Astrocyte of the spinal cord (primary cell): Measurements from ENCODE around the gene INTS7.
A peak's percentile ranks its signal among the peaks of the same experiment; 100 is the strongest.
"Not testable (repeated sequence)": the region's sequence is repeated elsewhere in the genome, so short reads cannot be mapped to it uniquely, and the experiment has no call there.

Source experiments
- DNase-seq: peaks from one replicate; pipeline ENCODE4 v3.0.0; 2011; ENCODE audit warnings: low read depth, low spot score
- H3K4me3 ChIP-seq: 2 replicates; pipeline ENCODE4 v1.5.1; 2011; ENCODE audit warnings: low read depth, mild to moderate bottlenecking, low read length, moderate library complexity
- in situ Hi-C: cut with HindIII; loops from 2 replicates; pipeline ENCODE4 v1.10.0; 2017; ENCODE audit warnings: low sequenced_read_pairs
- TF ChIP-seq, protein P1 (sequence below): IDR thresholded peaks from 2 replicates; pipeline ENCODE4 v1.5.1; 2012; ENCODE audit warnings: low read depth, mild to moderate bottlenecking, low read length, inconsistent platforms

Gene INTS7

DNA sequence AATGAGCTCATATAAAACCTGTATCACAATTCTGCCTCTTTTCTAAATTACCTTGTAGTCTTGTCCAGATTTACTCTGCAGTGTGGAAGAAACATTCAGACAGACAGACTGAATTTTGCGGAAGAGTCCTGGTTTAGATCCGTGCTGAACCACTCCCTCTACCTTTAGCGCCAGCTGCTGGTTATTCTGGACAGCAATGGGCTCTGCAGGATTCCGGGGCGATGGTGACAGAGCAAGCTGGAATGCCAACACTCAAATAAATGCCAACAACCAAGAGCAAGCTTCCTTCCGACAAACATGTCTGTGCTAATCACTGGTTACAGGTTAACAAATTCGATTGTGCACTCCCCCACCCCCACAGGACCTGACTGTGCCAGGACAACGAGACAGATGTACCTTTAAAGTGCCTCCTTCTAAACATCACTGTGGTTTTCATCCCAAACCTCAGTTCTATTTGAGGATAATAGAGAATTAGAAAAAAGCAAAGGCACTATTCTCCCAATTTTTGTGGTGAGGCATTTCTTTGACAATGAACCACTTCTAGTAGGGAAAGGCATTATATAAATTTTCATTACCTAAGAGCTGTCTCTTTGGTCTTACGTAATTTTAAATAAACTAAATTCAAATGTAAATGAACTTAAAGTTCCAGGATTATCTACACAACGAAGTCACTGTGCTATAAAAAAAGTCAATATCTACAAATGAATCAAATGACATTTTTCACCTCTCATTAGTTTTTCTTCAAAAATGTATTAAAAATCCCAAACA, 90.4 kb downstream of the INTS7 start:
- H3K4me3 ChIP-seq, result no peak overlapping the region
- TF ChIP-seq, protein P1, sequence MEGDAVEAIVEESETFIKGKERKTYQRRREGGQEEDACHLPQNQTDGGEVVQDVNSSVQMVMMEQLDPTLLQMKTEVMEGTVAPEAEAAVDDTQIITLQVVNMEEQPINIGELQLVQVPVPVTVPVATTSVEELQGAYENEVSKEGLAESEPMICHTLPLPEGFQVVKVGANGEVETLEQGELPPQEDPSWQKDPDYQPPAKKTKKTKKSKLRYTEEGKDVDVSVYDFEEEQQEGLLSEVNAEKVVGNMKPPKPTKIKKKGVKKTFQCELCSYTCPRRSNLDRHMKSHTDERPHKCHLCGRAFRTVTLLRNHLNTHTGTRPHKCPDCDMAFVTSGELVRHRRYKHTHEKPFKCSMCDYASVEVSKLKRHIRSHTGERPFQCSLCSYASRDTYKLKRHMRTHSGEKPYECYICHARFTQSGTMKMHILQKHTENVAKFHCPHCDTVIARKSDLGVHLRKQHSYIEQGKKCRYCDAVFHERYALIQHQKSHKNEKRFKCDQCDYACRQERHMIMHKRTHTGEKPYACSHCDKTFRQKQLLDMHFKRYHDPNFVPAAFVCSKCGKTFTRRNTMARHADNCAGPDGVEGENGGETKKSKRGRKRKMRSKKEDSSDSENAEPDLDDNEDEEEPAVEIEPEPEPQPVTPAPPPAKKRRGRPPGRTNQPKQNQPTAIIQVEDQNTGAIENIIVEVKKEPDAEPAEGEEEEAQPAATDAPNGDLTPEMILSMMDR, result peak; percentile 76
- peak; percentile 48 for DNase-seq
- in situ Hi-C loops, result no loop called here

DNA sequence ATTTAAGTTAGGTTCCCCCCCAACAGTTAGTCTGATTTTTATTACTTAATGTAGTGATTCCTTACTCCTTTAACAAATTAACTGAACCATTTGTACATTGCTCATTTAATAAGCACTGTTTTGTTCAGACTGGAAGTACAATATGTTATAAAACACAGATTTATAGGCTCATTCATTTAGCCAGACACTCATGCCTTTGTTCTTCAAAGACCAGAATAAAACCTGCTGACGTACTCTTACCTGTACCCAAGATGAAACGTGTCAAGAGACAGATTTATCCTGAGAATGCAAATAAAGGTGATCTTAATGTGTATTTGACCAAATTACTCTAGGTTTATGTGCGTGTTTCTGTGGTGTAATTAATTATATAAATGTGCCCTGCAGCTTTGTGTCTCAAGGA, 92.8 kb downstream of the INTS7 start:
- in situ Hi-C loops, result no loop called here
- H3K4me3 ChIP-seq, result no peak overlapping the region
- DNase-seq, result no peak
- TF ChIP-seq, protein P1, result no peak

DNA sequence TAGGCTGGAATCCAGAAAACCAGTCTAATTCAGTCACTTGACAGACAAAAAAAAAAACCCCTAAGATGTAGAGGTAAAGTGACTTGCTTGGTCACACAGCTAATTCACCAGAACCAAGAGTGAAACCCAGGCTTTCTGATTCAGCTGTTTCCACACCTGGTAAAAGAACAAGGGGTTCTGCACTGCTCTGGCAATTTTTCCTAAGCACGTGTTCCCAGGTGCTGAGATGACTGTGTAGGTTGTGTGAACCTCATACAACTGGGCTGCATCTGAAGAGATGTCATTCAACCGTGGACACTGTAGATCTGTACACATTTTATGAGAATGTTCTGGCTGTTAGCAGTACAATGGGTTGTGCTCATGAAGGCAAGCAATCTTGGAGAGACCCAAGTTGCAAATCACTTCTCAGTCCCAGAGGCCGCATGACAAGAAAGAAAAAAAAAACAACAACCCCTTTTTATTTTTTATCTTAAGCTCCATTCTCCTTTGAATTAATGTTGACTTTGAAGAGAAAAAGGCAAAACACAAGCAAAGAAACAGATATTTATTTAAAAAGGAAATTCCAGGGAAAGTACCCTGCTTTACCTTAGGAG, 95.4 kb downstream of the INTS7 start:
- H3K4me3 ChIP-seq, result no peak overlapping the region
- TF ChIP-seq, protein P1, result no peak
- in situ Hi-C loops, result no loop called here
- DNase-seq, result no peak

DNA sequence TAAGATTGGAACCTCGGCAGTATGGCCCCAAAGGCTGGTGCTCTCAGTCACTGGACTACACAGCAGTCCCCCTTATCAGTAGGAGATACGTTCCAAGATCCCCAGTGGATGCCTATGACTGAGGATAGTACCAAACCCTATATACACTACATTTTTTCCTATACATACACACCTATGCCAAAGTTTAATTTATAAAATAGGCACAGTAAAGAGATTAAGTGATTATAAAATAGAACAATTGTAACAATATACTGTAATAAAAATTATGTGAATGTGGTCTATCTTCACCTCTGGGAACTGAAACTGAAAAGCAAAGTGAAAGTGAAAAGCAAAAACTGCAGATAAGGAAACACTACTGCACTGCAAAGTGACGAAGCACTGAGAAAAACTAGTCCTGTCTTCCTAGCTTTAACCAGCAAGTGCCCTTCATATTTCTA, 96.8 kb downstream of the INTS7 start:
- no peak for DNase-seq
- TF ChIP-seq, protein P1, result no peak
- in situ Hi-C loops, result no loop called here
- no peak overlapping the region for H3K4me3 ChIP-seq

DNA sequence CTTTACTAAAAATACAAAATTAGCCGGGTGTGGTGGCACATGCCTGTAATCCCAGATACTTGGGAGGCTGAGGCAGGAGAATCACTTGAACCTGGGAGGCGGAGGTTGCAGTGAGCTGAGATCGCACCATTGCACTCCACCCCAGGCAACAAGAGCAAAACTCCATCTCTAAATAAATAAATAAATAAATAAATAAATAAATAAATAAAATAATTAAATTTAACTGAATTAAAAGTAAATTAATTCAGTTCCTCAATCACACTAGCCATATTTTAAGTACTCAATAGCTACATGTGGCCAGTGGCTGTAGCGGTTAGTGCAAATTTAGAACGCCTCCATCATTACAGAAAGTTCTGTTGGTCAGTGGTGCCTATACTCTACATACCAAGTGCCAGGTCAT, 97.9 kb downstream of the INTS7 start:
- DNase-seq, in situ Hi-C loops, H3K4me3 ChIP-seq: not testable (repeated sequence)

DNA sequence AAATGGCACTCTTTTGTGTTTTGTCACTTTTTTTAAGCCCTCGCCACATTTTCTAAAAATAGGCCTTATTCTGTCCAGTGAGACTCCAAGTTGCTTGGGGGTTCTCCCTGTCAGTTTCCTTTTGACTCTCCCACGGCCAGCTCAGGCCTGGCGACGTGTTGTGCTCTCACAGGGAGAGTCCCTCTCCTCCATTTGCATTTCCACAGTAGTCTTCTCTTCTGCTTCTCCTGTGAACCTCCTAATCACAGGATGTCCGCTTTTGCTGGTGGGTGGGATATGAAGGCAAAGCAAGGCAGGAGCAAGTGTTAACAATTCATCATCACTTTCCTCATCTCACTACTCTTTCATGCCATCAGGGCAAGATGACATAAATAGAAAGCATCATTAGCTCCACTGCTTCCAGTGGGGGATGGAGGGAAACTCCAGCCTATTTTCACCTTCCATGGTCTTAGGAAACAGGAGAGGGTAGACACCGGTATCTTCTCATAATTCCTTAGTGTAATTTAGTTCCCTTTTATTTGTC, 99.8 kb downstream of the INTS7 start:
- in situ Hi-C loops, result no loop called here
- DNase-seq, result no peak
- TF ChIP-seq, protein P1, result no peak
- no peak overlapping the region for H3K4me3 ChIP-seq
